Stimulated activated naive CD8-positive, alpha-beta T cell treated with anti-CD3 and anti-CD28 coated beads, Interleukin-15, Interleukin-2, amounts not matched to agents 100 ng/mL and 50 ng/mL, for 24 hours (primary cell): ENCODE results near the gene FMO1.
A peak's percentile ranks its signal among the peaks of the same experiment; 100 is the strongest.
"Not testable (repeated sequence)": the region's sequence is repeated elsewhere in the genome, so short reads cannot be mapped to it uniquely, and the experiment has no call there.

Source experiments
- H3K27ac Mint-ChIP-seq: one replicate; pipeline ENCODE4 v1.8.0; 2021; ENCODE audit warnings: mild to moderate bottlenecking, mixed read lengths
- H3K27me3 Mint-ChIP-seq: one replicate; pipeline ENCODE4 v1.8.0; 2021; ENCODE audit warnings: mixed read lengths
- H3K36me3 Mint-ChIP-seq: one replicate; pipeline ENCODE4 v1.8.0; 2021; ENCODE audit warnings: low read depth, mixed read lengths
- H3K4me1 Mint-ChIP-seq: one replicate; pipeline ENCODE4 v1.8.0; 2021; ENCODE audit warnings: low read depth, mixed read lengths
- H3K4me3 Mint-ChIP-seq: one replicate; pipeline ENCODE4 v1.8.0; 2021; ENCODE audit warnings: mild to moderate bottlenecking, mixed read lengths
- H3K9me3 Mint-ChIP-seq: one replicate; pipeline ENCODE4 v1.8.0; 2021; ENCODE audit warnings: mixed read lengths

Gene FMO1

DNA sequence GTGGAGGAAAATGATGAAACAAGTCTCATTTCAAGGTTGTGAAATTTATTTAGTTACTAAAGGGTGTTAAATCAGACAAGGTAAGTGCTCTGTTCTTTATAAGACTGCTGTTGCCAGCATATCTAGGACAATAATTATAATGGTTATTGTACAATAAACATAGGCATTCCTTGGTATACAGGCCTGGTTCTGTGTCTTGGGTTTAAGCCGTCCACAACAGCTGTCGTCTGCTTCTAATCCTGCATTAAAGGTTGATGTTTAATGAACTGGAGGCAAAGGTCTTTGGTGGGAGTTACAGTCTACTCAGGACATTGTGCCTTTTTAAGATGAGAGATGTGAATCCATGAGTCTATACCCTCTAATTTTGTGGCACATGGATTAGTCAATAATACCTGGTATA, 42.3 kb downstream of the FMO1 start:
- Mint-ChIP-seq H3K36me3 (no peaks in the 10 kb centered on the region), H3K4me3 (no peak overlapping the region), H3K27ac (no peak overlapping the region), H3K27me3 (peaks cover 17% of the 10 kb centered on the region), H3K9me3 (no peaks in the 10 kb centered on the region), H3K4me1 (peaks cover 6% of the 10 kb centered on the region)

DNA sequence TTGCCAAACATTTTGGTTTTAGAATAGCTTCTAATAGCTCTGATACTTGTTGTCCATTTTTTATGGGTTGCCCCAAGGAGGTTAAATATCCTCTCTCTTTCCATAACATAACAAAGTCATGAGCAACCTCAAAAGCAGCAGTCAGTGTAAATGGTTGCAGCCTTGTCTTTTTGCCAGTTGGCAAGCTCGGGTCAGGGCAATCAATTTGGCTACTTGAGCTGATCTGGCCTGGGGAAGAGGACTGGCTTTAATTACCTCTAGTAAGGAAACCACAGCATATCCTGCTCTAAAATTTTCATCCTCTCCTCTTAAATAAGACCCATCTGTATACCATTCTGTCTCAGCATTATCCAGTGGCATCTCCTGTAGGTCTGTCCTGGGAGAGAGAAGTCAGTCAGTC, 44.5 kb downstream of the FMO1 start:
- no peaks in the 10 kb centered on the region for H3K4me1 Mint-ChIP-seq
- H3K27me3 Mint-ChIP-seq: peaks cover 25% of the 10 kb centered on the region
- H3K9me3 Mint-ChIP-seq: no peaks in the 10 kb centered on the region
- no peak overlapping the region for H3K27ac Mint-ChIP-seq
- no peaks in the 10 kb centered on the region for H3K36me3 Mint-ChIP-seq
- H3K4me3 Mint-ChIP-seq: no peak overlapping the region

- Mint-ChIP-seq H3K9me3 (peaks cover 14% of the 10 kb centered on the region), H3K27me3 (peaks cover 31% of the 10 kb centered on the region)
- not testable (repeated sequence) for H3K4me1 Mint-ChIP-seq, H3K27ac Mint-ChIP-seq, H3K4me3 Mint-ChIP-seq, H3K36me3 Mint-ChIP-seq
These were observed 47.1 kb downstream of the FMO1 start for GRCh38 chr1:171295383-171295782.

- no peaks in the 10 kb centered on the region for H3K4me1 Mint-ChIP-seq
- no peak overlapping the region for H3K27ac Mint-ChIP-seq
- peaks cover 33% of the 10 kb centered on the region for H3K27me3 Mint-ChIP-seq
- H3K36me3 Mint-ChIP-seq: no peaks in the 10 kb centered on the region
- no peak overlapping the region for H3K4me3 Mint-ChIP-seq
- peaks cover 17% of the 10 kb centered on the region for H3K9me3 Mint-ChIP-seq
These were observed 47.5 kb downstream of the FMO1 start for GRCh38 chr1:171295821-171296220.

GRCh38 chr1:171296897-171297296, 48.6 kb downstream of the FMO1 start:
- Mint-ChIP-seq H3K27ac (no peak overlapping the region), H3K9me3 (peaks cover 28% of the 10 kb centered on the region), H3K4me1 (no peaks in the 10 kb centered on the region), H3K36me3 (no peaks in the 10 kb centered on the region), H3K4me3 (no peak overlapping the region), H3K27me3 (peaks cover 42% of the 10 kb centered on the region)

DNA sequence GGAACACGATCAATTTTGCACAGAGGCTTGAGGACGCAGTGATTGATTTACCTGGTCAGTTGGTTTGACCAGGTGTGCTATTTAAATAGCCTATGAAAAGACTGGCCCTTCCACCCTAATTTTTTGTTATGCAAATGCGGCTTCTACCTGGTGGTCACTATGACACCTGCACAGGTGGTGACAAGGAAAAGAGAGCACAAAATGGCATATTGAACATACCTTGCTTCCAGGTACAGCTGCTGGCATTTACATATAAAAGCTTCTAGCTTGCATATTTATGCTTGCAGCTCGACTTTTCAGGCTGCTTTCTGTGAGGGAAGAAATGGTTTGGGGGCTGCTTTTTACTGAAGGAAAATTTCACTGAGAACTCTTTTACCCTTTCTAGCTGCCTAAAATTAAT, 50.4 kb downstream of the FMO1 start:
- H3K27ac Mint-ChIP-seq: no peak overlapping the region
- peaks cover 37% of the 10 kb centered on the region for H3K9me3 Mint-ChIP-seq
- no peaks in the 10 kb centered on the region for H3K4me1 Mint-ChIP-seq
- peaks cover 46% of the 10 kb centered on the region for H3K27me3 Mint-ChIP-seq
- no peak overlapping the region for H3K4me3 Mint-ChIP-seq
- H3K36me3 Mint-ChIP-seq: no peaks in the 10 kb centered on the region

- H3K9me3 Mint-ChIP-seq: peaks cover 37% of the 10 kb centered on the region
- H3K36me3 Mint-ChIP-seq: no peaks in the 10 kb centered on the region
- H3K4me3 Mint-ChIP-seq: no peak overlapping the region
- H3K27me3 Mint-ChIP-seq: peaks cover 46% of the 10 kb centered on the region
- no peak overlapping the region for H3K27ac Mint-ChIP-seq
- no peaks in the 10 kb centered on the region for H3K4me1 Mint-ChIP-seq
These were observed 51.0 kb downstream of the FMO1 start for GRCh38 chr1:171299342-171299741.

GRCh38 chr1:171300401-171300800, 52.1 kb downstream of the FMO1 start:
- no peak overlapping the region for H3K4me3 Mint-ChIP-seq
- peaks cover 42% of the 10 kb centered on the region for H3K27me3 Mint-ChIP-seq
- no peak overlapping the region for H3K27ac Mint-ChIP-seq
- peaks cover 37% of the 10 kb centered on the region for H3K9me3 Mint-ChIP-seq
- no peaks in the 10 kb centered on the region for H3K36me3 Mint-ChIP-seq
- H3K4me1 Mint-ChIP-seq: no peaks in the 10 kb centered on the region

DNA sequence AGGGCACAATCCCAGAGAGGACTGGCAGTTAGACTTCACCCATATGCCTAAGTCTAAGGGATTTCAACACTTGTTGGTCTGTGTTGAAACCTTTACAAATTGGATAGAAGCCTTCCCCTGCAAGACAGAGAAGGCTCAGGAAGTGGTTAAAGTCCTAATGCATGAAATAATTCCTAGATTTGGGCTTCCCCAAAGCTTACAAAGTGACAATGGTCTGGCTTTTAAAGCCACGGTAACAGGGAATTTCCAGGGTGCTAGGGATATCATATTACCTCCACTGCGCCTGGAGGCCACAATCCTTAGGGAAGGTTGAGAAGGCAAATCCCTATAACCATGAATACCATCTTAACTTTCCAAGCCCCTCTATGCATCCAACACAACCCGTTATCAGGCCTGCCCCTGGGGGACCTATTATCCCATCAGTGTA, 62.4 kb downstream of the FMO1 start:
- Mint-ChIP-seq H3K27ac (no peak overlapping the region), H3K9me3 (no peaks in the 10 kb centered on the region), H3K4me3 (no peak overlapping the region), H3K4me1 (peaks cover 14% of the 10 kb centered on the region), H3K27me3 (no peaks in the 10 kb centered on the region), H3K36me3 (no peaks in the 10 kb centered on the region)

- H3K27me3 Mint-ChIP-seq: no peaks in the 10 kb centered on the region
- no peaks in the 10 kb centered on the region for H3K36me3 Mint-ChIP-seq
- H3K4me3 Mint-ChIP-seq: no peak overlapping the region
- H3K4me1 Mint-ChIP-seq: peaks cover 14% of the 10 kb centered on the region
- no peak overlapping the region for H3K27ac Mint-ChIP-seq
- no peaks in the 10 kb centered on the region for H3K9me3 Mint-ChIP-seq
These were observed 63.7 kb downstream of the FMO1 start for GRCh38 chr1:171311771-171312558.

- Mint-ChIP-seq H3K9me3 (no peaks in the 10 kb centered on the region), H3K27ac (peak overlapping the region; percentile 13), H3K4me3 (peak overlapping the region; percentile 3), H3K27me3 (no peaks in the 10 kb centered on the region), H3K4me1 (peaks cover 14% of the 10 kb centered on the region), H3K36me3 (no peaks in the 10 kb centered on the region)
These were observed 65.1 kb downstream of the FMO1 start for GRCh38 chr1:171313319-171313834.

DNA sequence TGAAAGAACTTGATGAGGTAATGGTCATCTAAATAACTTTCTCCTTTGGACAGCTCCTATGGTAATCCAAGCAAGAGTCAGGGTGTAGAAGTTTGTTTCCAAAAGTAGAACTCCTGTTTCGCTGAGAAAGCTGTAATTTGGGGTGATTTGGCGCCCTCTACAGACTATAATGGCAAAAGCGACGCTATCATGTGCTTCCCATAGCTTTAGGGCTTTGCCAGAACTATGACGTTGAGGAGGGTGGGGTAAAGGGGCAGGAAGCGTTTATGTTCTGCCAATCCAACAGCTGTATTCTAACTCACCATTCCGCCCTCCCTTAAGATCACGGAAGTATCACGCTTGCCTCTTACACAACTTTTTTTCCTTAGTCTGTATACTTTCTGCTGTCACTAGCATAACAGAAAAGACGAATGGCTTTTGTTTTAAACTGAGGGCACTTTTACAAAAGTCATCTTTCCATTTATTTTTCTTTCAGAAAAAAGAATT, 65.6 kb downstream of the FMO1 start, which contains the start of gene FMO4:
FMO4 (plus strand) TSS at position 349 of the 486 bp plus-strand sequence. CDS start 5,643 bp downstream, outside the sequence.
- Mint-ChIP-seq H3K9me3 (no peaks in the 10 kb centered on the region), H3K27ac (peak within 1 kb of the TSS; percentile 42), H3K27me3 (no peaks in the 10 kb centered on the region), H3K4me3 (peak within 1 kb of the TSS; percentile 75), H3K4me1 (peaks cover 14% of the 10 kb centered on the region), H3K36me3 (no peaks in the 10 kb centered on the region)

GRCh38 chr1:171329251-171329650, 81.0 kb downstream of the FMO1 start:
- H3K27me3 Mint-ChIP-seq: no peaks in the 10 kb centered on the region
- H3K9me3 Mint-ChIP-seq: no peaks in the 10 kb centered on the region
- peaks cover 11% of the 10 kb centered on the region for H3K36me3 Mint-ChIP-seq
- H3K4me3 Mint-ChIP-seq: no peak overlapping the region
- no peaks in the 10 kb centered on the region for H3K4me1 Mint-ChIP-seq
- no peak overlapping the region for H3K27ac Mint-ChIP-seq

DNA sequence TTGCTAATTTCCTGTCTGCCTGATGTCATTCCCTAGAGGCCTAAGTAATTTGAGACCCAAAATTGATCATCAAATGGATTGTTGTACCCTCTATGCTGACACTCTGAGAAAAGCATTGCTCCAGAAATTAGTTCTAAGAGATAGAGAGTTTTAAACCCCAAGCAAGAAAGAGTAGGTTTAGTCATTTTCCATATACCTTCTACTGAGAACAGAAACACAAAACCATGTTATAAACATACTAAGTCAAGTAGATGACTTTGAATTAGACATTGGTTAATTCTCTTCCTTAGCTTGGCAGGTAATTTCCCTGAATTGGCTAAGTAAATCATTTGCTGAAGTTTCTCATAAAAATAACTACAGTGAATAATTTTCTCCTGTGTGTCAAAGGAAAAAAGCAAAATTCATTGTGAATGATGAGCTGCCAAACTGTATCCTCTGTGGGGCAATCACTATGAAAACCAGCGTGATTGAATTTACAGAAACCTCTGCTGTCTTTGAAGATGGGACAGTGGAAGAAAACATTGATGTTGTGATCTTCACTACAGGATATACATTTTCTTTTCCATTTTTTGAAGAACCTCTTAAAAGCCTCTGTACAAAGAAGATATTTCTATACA, 85.8 kb downstream of the FMO1 start:
- no peaks in the 10 kb centered on the region for H3K9me3 Mint-ChIP-seq
- H3K4me3 Mint-ChIP-seq: no peak overlapping the region
- no peaks in the 10 kb centered on the region for H3K27me3 Mint-ChIP-seq
- H3K4me1 Mint-ChIP-seq: no peaks in the 10 kb centered on the region
- H3K36me3 Mint-ChIP-seq: peaks cover 5% of the 10 kb centered on the region
- no peak overlapping the region for H3K27ac Mint-ChIP-seq
